ENCODE data around the gene SLC38A5.

SLC38A5 gene

GRCh38 chrX:48482526-48482925 lies 12.5 kb upstream of the SLC38A5 start:
- DNase-seq (ENCODE audit: low read depth), result no peak
- TF ChIP-seq, protein P1, sequence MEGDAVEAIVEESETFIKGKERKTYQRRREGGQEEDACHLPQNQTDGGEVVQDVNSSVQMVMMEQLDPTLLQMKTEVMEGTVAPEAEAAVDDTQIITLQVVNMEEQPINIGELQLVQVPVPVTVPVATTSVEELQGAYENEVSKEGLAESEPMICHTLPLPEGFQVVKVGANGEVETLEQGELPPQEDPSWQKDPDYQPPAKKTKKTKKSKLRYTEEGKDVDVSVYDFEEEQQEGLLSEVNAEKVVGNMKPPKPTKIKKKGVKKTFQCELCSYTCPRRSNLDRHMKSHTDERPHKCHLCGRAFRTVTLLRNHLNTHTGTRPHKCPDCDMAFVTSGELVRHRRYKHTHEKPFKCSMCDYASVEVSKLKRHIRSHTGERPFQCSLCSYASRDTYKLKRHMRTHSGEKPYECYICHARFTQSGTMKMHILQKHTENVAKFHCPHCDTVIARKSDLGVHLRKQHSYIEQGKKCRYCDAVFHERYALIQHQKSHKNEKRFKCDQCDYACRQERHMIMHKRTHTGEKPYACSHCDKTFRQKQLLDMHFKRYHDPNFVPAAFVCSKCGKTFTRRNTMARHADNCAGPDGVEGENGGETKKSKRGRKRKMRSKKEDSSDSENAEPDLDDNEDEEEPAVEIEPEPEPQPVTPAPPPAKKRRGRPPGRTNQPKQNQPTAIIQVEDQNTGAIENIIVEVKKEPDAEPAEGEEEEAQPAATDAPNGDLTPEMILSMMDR (IDR thresholded peaks at IDR 0.05; ENCODE audit: control insufficient read depth, extremely low read depth, insufficient read depth), result no peak

GRCh38 chrX:48480583-48480982 lies 10.5 kb upstream of the SLC38A5 start:
- no peak for DNase-seq (ENCODE audit: low read depth)
- no peak overlapping the region for H3K4me3 ChIP-seq (ENCODE audit: low read depth, low read length)
- TF ChIP-seq, protein P1 (IDR thresholded peaks at IDR 0.05; ENCODE audit: control insufficient read depth, extremely low read depth, insufficient read depth), result no peak

More at GRCh38 chrX:48482526-48482925, 12.5 kb upstream of the SLC38A5 start:
- H3K4me3 ChIP-seq (ENCODE audit: low read depth, low read length), result no peak overlapping the region

DNA sequence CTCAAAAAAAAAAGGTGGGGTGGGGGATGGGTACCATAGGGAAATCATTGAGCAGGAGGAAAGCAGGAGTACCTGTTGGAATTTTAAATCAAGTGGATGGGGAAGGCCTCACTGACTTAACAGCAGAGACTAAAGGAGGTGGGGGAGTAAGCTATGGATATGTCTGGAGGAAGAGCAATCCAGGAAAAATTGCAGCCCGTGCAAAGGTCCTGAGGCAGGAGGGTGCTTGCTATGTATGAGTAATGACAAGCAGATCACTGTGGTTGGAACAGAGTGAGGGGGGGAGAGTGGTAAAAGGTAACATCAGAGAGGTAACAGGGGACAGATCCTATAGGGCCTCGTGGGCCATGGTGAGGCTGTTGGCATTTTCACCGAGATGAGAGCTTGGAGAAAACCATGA lies 10.1 kb upstream of the SLC38A5 start:
- no peak overlapping the region for H3K4me3 ChIP-seq (ENCODE audit: low read depth, low read length)
- DNase-seq (ENCODE audit: low read depth), result no peak
- TF ChIP-seq, protein P1 (IDR thresholded peaks at IDR 0.05; ENCODE audit: control insufficient read depth, extremely low read depth, insufficient read depth), result no peak

- H3K4me3 ChIP-seq (ENCODE audit: low read depth, low read length), result no peak overlapping the region
- TF ChIP-seq, protein P1 (IDR thresholded peaks at IDR 0.05; ENCODE audit: control insufficient read depth, extremely low read depth, insufficient read depth), result no peak
- no peak for DNase-seq (ENCODE audit: low read depth)
Observed at GRCh38 chrX:48478806-48479205, 8.7 kb upstream of the SLC38A5 start.

DNA sequence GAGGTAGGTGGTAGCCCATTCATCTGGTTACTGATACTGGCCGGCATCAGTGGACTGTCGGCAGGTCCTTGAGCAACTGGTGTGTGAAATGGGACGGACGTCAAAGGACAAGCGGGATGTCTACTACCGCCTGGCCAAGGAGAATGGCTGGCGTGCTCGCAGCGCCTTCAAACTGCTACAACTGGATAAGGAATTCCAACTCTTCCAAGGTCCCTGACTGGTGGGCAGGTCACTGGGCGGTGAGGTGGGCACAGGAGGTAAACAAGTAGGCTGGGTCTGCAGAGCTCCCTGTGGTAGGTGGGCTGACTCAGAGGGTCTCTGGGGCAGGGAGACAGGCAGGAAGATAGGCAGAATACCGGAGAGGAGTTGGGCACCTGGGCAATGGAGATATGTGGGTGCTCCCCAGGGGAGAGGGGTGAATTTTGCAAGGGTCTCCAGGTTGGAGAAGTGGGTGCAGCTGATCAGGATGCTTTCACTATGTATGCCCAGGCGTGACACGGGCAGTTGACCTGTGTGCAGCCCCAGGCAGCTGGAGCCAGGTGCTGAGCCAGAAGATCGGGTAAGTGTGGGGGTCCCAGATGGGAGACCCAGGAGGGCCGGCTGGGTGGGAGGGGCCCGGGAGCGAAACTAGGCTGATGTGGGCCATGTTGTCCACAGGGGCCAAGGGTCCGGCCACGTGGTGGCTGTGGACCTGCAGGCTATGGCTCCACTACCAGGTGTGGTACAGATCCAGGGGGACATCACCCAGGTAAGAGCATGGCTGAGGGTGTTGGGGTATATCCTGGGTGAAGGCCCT lies 8.1 kb upstream of the SLC38A5 start:
- TF ChIP-seq, protein P1 (IDR thresholded peaks at IDR 0.05; ENCODE audit: control insufficient read depth, extremely low read depth, insufficient read depth), result no peak
- DNase-seq (ENCODE audit: low read depth), result no peak
- no peak overlapping the region for H3K4me3 ChIP-seq (ENCODE audit: low read depth, low read length)

DNA sequence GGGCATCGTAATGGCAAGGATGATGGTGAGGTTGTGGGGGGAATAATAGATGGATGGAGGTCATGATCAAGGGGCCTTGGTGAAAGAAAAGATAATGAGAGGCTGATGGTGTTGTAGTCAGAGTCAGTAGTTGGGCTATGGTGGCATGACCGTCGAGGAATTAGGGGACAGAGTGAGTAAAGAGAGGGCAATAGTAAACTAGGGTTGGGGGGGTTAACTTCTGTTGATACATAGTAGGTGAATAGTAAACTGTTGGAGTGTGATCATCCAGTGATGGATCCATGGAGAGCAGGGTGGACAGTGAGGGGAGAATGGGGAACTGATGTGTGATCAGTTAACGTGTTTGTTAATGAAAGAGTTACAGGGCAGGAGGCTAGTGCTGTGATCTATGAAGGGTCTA lies 6.9 kb upstream of the SLC38A5 start:
- no peak for DNase-seq (ENCODE audit: low read depth)
- peak overlapping the region; percentile 80 for H3K4me3 ChIP-seq (ENCODE audit: low read depth, low read length)
- TF ChIP-seq, protein P1 (IDR thresholded peaks at IDR 0.05; ENCODE audit: control insufficient read depth, extremely low read depth, insufficient read depth), result no peak

All from LNCaP clone FGC (cell line).